Left lung (tissue), 10 donors: Measurements from ENCODE around the gene DMD. TPM values are rescaled to one million over a fixed set of nuclear protein-coding genes. Genes with fewer than 3 reads are reported as not detected.

Experiments used
- ATAC-seq: fragments of 200-7000 bp; cut with Tn5 transposase; one replicate; pipeline ENCODE4 v1.9.1; 2020; ENCODE audit warnings: moderate library complexity
- DNase-seq, 4 donors: peaks; one replicate each; pipeline ENCODE4 v3.0.0-alpha.2; 2013 to 2020
- H3K27ac ChIP-seq, 2 donors: fragments of 200-600 bp; sonication (generic) in 1 of 2; one replicate each; pipeline versions ENCODE4 v1.5.0 to v1.8.0; 2020 to 2021
- H3K27me3 ChIP-seq, 2 donors: fragments of 200-600 bp; sonication (generic) in 1 of 2; one replicate each; pipeline versions ENCODE4 v1.5.0 to v1.8.0; 2020 to 2021
- H3K36me3 ChIP-seq, 2 donors: fragments of 200-600 bp; sonication (generic) in 1 of 2; one replicate each; pipeline versions ENCODE4 v1.5.0 to v1.8.0; 2020 to 2021
- H3K4me1 ChIP-seq, 2 donors: fragments of 200-600 bp; one replicate each; pipeline ENCODE4 v1.8.0; 2021
- H3K4me3 ChIP-seq, 2 donors: fragments of 200-600 bp; sonication (generic) in 1 of 2; one replicate each; pipeline versions ENCODE4 v1.5.0 to v1.8.0; 2020 to 2021; ENCODE audit warnings: mild to moderate bottlenecking in 1 of 2
- H3K9me3 ChIP-seq, 2 donors: fragments of 200-600 bp; sonication (generic) in 1 of 2; one replicate each; pipeline versions ENCODE4 v1.5.0 to v1.8.0; 2020 to 2021
- intact Hi-C, 2 donors: fragments of 100-400 bp; cut with DNase I; formaldehyde crosslinking; loops; one replicate each; pipeline versions ENCODE4 v1.11.2 to v1.14.2; 2022
- polyA plus RNA-seq, 6 donors: library from polyadenylated mRNA; unstranded; fragments of 120-200 nt; gene quantifications; one replicate each; pipeline ENCODE4 v1.2.1, GENCODE V29; 2013; ENCODE audit not compliant: insufficient read length in 6 of 6
- total RNA-seq, 2 donors: library from RNA; stranded (reverse); fragmentation: NEBNext Ultra II Directional; extraction: Animal tissue kit (Norgen Biotek cat#: 25700); gene quantifications; one replicate each; pipeline ENCODE4 v1.2.1, GENCODE V29; 2021
- TF ChIP-seq, protein P1 (sequence below), 2 donors: fragments of 200-600 bp; sonication (generic) in 1 of 2; IDR thresholded peaks; one replicate each; pipeline versions ENCODE4 v1.5.0 to v1.8.0; 2021; ENCODE audit warnings: antibody characterized with exemption in 2 of 2
- donor health status: DM: no; HTN: yes; CAD: no.
- donor health status: DM: no; HTN: no; CAD: no.

Gene DMD
- total and polyA plus RNA-seq, 8 donors, result 16.6 to 68.8 (median 54.0) TPM

DNA sequence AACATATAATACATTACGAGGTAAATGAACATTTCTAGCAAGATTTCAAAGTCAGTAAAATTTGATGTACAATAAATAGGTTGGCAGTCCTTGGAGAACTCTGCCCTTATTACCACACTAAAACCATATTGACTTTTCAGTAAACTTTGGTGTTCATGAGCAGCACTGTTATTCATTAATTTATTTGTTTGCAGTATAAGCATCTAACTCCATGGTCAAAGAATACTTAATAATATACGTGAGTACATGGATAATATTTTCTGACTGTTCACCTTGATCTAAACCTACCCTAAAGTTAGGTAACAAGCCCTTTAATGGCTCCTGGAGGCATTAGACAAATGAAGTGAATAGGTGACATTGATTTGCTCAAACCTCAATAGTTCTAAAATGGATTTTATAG, 1322.3 kb downstream of the DMD start:
- TF ChIP-seq, protein P1, sequence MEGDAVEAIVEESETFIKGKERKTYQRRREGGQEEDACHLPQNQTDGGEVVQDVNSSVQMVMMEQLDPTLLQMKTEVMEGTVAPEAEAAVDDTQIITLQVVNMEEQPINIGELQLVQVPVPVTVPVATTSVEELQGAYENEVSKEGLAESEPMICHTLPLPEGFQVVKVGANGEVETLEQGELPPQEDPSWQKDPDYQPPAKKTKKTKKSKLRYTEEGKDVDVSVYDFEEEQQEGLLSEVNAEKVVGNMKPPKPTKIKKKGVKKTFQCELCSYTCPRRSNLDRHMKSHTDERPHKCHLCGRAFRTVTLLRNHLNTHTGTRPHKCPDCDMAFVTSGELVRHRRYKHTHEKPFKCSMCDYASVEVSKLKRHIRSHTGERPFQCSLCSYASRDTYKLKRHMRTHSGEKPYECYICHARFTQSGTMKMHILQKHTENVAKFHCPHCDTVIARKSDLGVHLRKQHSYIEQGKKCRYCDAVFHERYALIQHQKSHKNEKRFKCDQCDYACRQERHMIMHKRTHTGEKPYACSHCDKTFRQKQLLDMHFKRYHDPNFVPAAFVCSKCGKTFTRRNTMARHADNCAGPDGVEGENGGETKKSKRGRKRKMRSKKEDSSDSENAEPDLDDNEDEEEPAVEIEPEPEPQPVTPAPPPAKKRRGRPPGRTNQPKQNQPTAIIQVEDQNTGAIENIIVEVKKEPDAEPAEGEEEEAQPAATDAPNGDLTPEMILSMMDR (IDR thresholded peaks at IDR 0.05), result no peak
- Histone ChIP-seq H3K9me3 (no peaks in the 10 kb centered on the region), H3K27ac (no peak overlapping the region), H3K36me3 (no peaks in the 10 kb centered on the region), H3K27me3 (no peaks in the 10 kb centered on the region), H3K4me1 (no peaks in the 10 kb centered on the region), H3K4me3 (no peak overlapping the region)
- ATAC-seq, result no peak
- DNase-seq, result no peak
- intact Hi-C loops, result no loop called here

DNA sequence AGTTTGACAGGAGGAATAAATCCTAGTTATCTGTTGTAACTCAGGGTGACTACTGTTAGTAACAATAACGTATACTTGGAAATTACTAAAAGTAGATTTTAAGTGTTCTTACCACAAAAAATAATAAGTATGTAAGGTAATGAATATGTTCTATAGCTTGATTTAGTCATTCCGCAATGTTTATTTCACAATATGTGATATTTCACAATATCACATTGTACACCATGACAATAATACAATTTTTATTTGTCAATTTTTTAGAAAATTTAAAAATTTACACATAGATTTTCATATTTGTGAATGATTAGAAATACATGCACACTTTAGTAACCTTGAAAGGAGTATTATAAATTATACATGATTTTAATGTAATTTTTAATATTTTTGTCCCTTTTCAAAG, 1326.8 kb downstream of the DMD start:
- H3K27me3 ChIP-seq, result no peaks in the 10 kb centered on the region
- intact Hi-C loops, result no loop called here
- H3K27ac ChIP-seq, result no peak overlapping the region
- H3K36me3 ChIP-seq, result no peaks in the 10 kb centered on the region
- DNase-seq (no peak), ATAC-seq (no peak)
- H3K4me1 ChIP-seq, result no peaks in the 10 kb centered on the region
- no peak overlapping the region for H3K4me3 ChIP-seq
- TF ChIP-seq, protein P1 (IDR thresholded peaks at IDR 0.05), result no peak
- H3K9me3 ChIP-seq, result no peaks in the 10 kb centered on the region

DNA sequence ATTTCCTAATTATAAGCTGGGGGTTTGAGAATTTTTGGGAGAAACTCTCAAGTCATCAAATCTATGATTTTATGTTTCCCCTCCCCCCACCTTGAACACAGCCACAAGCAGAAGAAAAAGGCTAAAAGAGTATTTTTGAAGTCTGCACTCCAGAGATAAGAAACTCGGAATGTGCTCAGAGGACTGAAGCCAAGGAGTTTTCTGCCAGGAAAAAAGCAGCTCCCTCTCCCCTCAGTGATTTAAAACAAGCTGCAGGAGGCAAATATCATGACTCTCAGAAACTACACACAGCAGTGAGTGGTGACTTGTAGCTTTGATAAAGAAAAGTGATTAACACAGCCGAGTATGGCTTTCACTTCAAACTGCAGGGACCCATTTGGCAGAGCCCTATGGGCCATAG, 1339.3 kb downstream of the DMD start:
- TF ChIP-seq, protein P1 (IDR thresholded peaks at IDR 0.05), result no peak

DNA sequence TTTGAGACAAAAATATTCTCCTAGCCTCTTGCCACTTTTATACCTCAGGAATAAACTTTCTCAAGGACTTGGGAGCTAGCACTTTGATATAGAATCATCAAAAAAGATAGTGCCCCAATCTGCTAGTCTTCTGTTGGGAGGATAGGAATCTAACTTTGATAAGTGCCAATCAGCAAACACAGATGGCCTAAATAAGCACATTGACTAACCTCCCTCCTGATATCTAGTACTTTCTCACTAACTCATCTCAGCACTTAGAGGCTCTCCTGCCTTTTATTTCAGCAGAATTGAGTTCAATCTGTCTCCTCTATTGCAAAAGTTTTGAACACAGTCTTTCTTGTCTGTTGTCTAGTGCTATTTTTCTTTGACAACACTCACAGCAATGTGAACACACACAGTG, 1341.1 kb downstream of the DMD start:
- no peaks in the 10 kb centered on the region for H3K4me1 ChIP-seq
- H3K27ac ChIP-seq, result no peak overlapping the region
- TF ChIP-seq, protein P1 (IDR thresholded peaks at IDR 0.05), result no peak
- no peaks in the 10 kb centered on the region for H3K9me3 ChIP-seq
- no peaks in the 10 kb centered on the region for H3K36me3 ChIP-seq
- no peak for ATAC-seq
- intact Hi-C loops, result no loop called here
- no peak for DNase-seq
- no peak overlapping the region for H3K4me3 ChIP-seq
- no peaks in the 10 kb centered on the region for H3K27me3 ChIP-seq

More for the DNA sequence above, 1339.3 kb downstream of the DMD start:
- DNase-seq (peak in 2 of 4 donors; percentile 36 to 67), ATAC-seq (peak; percentile 41)
- intact Hi-C loops, result no loop called here
- H3K4me3 ChIP-seq, result no peak overlapping the region
- H3K27me3 ChIP-seq, result no peaks in the 10 kb centered on the region
- H3K9me3 ChIP-seq, result no peaks in the 10 kb centered on the region
- no peak overlapping the region for H3K27ac ChIP-seq
- no peaks in the 10 kb centered on the region for H3K4me1 ChIP-seq
- H3K36me3 ChIP-seq, result no peaks in the 10 kb centered on the region

DNA sequence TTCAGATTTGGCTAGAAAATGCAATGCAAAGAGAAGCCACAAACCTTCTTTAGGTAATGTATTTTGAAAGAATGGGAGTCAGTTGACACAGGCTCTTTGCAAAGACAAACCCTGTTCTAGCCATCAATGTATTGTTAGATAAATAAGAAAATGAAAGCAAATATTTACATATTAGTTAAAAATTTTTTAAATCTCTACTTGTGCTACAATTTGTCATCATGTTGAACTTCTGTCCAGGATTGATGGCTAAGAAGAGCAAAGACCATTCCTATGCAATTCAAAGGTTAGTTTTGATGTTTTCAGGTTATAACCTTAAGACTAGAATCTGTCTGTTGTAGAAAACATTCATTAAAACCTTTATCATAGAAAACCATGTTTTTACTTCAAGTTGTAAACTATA, 1350.7 kb downstream of the DMD start:
- no peaks in the 10 kb centered on the region for H3K27me3 ChIP-seq
- TF ChIP-seq, protein P1 (IDR thresholded peaks at IDR 0.05), result no peak
- no peaks in the 10 kb centered on the region for H3K36me3 ChIP-seq
- H3K9me3 ChIP-seq, result no peaks in the 10 kb centered on the region
- no peak overlapping the region for H3K4me3 ChIP-seq
- DNase-seq (no peak), ATAC-seq (no peak)
- intact Hi-C loops, result no loop called here
- H3K4me1 ChIP-seq, result no peaks in the 10 kb centered on the region
- no peak overlapping the region for H3K27ac ChIP-seq
